SK-N-SH (cell line): ENCODE data around the gene UBR2.

Experiments used
- CTCF ChIP-seq: fragments of 200-600 bp; sonication (generic); IDR thresholded peaks from 2 replicates; pipeline ENCODE4 v1.6.1; 2017; ENCODE audit warnings: antibody characterized with exemption, mild to moderate bottlenecking, moderate library complexity
- EP300 ChIP-seq, 2 experiments: IDR thresholded peaks; 2 replicates each; pipeline versions ENCODE4 v1.4.0 to v1.6.1; 2012; ENCODE audit warnings: borderline replicate concordance in 1 of 2, low read depth in 1 of 2, low read length in 1 of 2
- EZH2phosphoT487 ChIP-seq: fragments of 200-600 bp; sonication (generic); IDR thresholded peaks from 2 replicates; pipeline ENCODE4 v1.6.1; 2017; ENCODE audit warnings: low read depth, mixed run types, mild to moderate bottlenecking, antibody characterized with exemption, moderate library complexity, borderline replicate concordance
- FOXJ3 ChIP-seq: sonication (generic); formaldehyde crosslinking; IDR thresholded peaks from 2 replicates; pipeline ENCODE4 v1.5.1; 2020; ENCODE audit warnings: mild to moderate bottlenecking, missing genetic modification reagents
- FOXM1 ChIP-seq: IDR thresholded peaks from 2 replicates; pipeline ENCODE4 v1.4.0; 2012; ENCODE audit warnings: low read depth, mild to moderate bottlenecking
- GABPA ChIP-seq: IDR thresholded peaks from 2 replicates; pipeline ENCODE4 v1.4.0; 2012; ENCODE audit warnings: low read depth, mild to moderate bottlenecking
- MXI1 ChIP-seq: IDR thresholded peaks from 2 replicates; pipeline ENCODE4 v1.6.1; 2012; ENCODE audit warnings: mild to moderate bottlenecking, low read depth, low read length, improper control_type of control experiment
- NFIC ChIP-seq: IDR thresholded peaks from 2 replicates; pipeline ENCODE4 v1.4.0; 2012; ENCODE audit warnings: borderline replicate concordance
- POLR2AphosphoS5 ChIP-seq: IDR thresholded peaks from 2 replicates; pipeline ENCODE4 v1.6.1; 2012; ENCODE audit warnings: low read depth, low read length
- RCOR1 ChIP-seq: fragments of 150-350 bp; IDR thresholded peaks from 2 replicates; pipeline ENCODE4 v1.6.1; 2017; ENCODE audit warnings: antibody characterized with exemption, low read length
- YY1 ChIP-seq: IDR thresholded peaks from 2 replicates; pipeline ENCODE4 v1.4.0; 2012; ENCODE audit warnings: low read depth, mild to moderate bottlenecking
- TF ChIP-seq, protein P1 (sequence below): IDR thresholded peaks from 2 replicates; pipeline ENCODE4 v1.4.0; 2012; ENCODE audit warnings: low read depth
- TF ChIP-seq, protein P2 (sequence below): IDR thresholded peaks from 2 replicates; pipeline ENCODE4 v1.6.1; 2012; ENCODE audit warnings: mild to moderate bottlenecking, low read depth, low read length, moderate library complexity

- TF ChIP-seq CTCF, result no peak
- no peak for TF ChIP-seq FOXM1
- no peak for TF ChIP-seq EP300 (IDR thresholded peaks at IDR 0.05; ENCODE audit: borderline replicate concordance in 1 of 2, low read depth in 1 of 2, low read length in 1 of 2)
- TF ChIP-seq GABPA, result no peak
- no peak for TF ChIP-seq MXI1
- TF ChIP-seq YY1, result no peak
- TF ChIP-seq FOXJ3 (CRISPR knock-in tag), result no peak
- no peak for TF ChIP-seq NFIC
- no peak for TF ChIP-seq EZH2phosphoT487
- TF ChIP-seq, protein P1, sequence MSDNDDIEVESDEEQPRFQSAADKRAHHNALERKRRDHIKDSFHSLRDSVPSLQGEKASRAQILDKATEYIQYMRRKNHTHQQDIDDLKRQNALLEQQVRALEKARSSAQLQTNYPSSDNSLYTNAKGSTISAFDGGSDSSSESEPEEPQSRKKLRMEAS, result no peak
- TF ChIP-seq, protein P2, sequence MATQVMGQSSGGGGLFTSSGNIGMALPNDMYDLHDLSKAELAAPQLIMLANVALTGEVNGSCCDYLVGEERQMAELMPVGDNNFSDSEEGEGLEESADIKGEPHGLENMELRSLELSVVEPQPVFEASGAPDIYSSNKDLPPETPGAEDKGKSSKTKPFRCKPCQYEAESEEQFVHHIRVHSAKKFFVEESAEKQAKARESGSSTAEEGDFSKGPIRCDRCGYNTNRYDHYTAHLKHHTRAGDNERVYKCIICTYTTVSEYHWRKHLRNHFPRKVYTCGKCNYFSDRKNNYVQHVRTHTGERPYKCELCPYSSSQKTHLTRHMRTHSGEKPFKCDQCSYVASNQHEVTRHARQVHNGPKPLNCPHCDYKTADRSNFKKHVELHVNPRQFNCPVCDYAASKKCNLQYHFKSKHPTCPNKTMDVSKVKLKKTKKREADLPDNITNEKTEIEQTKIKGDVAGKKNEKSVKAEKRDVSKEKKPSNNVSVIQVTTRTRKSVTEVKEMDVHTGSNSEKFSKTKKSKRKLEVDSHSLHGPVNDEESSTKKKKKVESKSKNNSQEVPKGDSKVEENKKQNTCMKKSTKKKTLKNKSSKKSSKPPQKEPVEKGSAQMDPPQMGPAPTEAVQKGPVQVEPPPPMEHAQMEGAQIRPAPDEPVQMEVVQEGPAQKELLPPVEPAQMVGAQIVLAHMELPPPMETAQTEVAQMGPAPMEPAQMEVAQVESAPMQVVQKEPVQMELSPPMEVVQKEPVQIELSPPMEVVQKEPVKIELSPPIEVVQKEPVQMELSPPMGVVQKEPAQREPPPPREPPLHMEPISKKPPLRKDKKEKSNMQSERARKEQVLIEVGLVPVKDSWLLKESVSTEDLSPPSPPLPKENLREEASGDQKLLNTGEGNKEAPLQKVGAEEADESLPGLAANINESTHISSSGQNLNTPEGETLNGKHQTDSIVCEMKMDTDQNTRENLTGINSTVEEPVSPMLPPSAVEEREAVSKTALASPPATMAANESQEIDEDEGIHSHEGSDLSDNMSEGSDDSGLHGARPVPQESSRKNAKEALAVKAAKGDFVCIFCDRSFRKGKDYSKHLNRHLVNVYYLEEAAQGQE, result no peak
- TF ChIP-seq POLR2AphosphoS5, result no peak
- TF ChIP-seq RCOR1, result no peak
These were observed 54.3 kb downstream of the UBR2 start for GRCh38 chr6:42618105-42618504.
